GM21526 (cell line): Measurements from ENCODE around the gene TMEM179.
"Not testable (repeated sequence)": the region's sequence is repeated elsewhere in the genome, so short reads cannot be mapped to it uniquely, and the experiment has no call there.

Experiments used
- ATAC-seq: cut with Tn5 transposase; IDR thresholded peaks from one replicate; pipeline ENCODE4 v1.9.1; 2021; ENCODE audit warnings: moderate library complexity; ENCODE audit not compliant: unreplicated experiment, low FRiP score

TMEM179 gene

DNA sequence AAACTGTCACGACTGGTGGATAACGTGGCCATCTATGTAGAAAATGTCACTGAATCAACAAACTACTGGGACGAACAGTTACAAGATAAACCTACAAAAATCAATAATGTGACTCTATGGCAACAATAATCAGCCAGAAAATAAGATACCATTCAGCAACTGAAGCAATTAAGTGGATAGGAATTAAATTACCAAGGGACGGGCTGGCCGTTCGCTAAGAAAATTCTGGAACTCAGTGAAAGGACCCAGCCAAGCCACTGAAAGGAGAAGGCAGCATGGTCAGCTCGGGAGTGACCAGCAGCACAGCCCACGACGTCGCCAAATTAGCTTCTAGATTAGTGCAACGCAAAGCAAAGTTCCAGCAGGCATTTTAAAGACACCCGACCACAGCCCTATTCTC is 33.6 kb upstream of the TMEM179 start:
- no peak for ATAC-seq

- no peak for ATAC-seq
Measured at GRCh38 chr14:104637546-104638003, 33.0 kb upstream of the TMEM179 start.

DNA sequence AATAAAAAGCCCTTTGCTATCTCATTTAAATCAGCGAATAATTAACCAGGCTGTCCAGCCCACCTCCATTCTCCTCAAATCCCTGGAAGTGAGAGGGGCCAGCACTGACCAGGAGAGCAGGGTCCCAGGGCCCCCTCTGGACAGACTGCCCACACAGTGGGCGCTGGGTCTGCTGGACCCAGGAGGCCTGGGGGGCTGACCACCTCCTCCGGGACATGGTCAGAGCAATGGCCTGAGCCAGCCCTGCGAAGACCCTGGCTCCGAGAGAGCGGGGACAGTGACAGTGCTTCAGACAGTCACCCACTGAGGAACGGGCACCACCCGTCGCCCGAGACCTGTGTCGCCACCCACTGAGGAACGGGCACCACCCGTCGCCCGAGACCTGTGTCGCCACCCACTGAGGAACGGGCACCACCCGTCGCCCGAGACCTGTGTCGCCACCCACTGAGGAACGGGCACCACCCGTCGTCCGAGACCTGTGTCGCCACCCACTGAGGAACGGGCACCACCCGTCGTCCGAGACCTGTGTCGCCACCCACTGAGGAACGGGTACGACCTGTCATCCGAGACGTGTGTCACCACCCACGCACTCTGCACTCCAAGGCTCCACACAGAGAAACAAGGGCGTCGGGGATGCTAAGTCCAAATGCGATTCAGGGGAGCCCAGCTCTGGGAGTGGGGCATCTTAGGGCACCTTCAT is 32.4 kb upstream of the TMEM179 start:
- not testable (repeated sequence) for ATAC-seq

DNA sequence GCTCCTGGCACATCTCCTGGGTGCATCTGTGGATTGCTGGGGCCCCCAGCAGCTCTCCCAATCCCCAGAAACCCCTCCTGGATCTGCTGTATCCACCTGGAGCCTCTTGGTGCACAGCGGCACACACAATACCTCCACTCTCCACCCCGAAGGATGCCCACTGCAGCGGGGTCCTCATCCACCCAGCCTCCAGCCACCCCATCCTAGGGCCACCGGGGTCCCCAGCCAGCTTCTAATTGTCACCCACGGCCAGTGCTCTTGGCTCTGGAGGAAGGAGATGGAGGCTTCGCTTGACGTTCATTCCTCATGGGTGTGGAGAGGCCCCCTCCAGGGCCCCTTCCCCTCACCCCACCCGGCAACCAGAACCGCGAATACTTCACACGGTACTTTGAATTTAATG is 31.6 kb upstream of the TMEM179 start:
- ATAC-seq = no peak

- ATAC-seq = no peak
Measured at GRCh38 chr14:104635717-104636116, 31.1 kb upstream of the TMEM179 start.

DNA sequence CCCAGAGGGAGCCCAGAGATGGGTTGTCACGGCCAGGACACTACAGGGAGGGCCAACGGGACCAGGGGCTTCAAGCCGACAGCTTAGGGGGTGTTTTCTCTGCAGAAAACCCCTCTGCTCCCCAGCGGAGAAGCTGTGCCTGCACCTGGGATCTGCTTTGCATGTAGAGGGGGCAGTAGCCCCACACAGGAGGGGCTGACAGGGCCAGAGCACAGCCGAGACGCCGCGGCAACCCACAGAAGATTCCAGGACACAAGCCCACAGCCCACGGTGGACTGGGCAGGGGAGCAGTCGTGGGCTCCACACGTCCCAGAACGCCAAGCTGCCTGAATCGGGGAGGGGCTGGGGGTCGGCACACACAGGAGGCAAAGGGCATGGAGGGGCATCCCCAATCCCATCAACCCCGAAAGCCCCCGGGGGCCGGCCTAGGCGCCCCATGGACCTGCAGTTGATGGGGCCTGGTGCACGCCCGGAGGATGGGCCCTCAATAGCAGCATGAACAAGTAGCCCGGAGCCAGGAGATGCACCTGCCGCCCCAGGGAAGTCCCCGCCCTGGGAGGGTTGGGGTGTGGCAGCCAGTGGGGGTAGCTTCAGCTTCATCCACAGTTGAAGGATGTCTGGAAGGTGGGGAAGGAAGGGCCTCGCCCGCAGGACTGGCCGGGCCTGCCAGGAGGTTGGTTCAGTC is 30.5 kb upstream of the TMEM179 start:
- ATAC-seq = no peak

- no peak for ATAC-seq
Measured at GRCh38 chr14:104634138-104634760, 29.7 kb upstream of the TMEM179 start.

DNA sequence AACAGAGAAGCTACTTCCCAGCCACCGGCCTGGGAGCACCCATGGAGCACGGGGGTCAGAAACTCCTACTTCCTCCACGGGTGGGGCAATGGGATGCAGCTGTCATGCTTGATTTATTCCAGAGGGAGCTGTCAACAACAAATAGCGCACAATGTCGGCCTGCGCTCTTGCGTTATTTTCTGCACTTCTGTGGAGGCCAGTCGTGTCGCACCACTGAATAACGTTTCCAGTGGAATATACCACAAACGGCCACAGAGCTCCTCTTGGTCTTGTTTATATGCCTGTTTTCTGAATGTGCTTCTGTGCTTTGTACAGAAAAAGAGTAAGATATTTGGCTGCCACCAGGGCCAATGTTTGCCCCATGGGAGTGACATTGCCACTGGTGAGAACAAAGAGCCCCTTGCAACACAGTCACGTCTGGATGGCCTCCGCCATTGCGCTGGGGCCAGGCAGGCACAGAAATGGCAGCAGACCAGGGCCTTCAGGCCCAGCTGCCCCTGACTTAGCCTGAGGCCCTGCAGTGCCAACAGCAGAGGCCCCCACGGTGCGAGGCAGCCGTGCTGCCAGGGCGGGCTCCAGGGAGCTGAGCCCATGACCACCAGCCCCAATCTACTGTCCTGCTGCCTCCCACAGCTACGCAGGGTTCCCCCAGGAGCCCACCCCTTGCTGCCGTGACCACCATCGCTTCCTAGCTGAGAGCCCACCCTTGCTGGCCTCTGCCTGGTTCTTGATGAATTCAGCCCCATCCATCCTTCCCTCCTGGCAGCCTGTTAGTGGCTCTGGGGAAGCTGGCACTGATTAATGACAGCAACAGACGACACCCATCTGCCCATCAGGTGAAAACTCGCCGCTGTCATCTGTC is 28.9 kb upstream of the TMEM179 start:
- no peak for ATAC-seq

DNA sequence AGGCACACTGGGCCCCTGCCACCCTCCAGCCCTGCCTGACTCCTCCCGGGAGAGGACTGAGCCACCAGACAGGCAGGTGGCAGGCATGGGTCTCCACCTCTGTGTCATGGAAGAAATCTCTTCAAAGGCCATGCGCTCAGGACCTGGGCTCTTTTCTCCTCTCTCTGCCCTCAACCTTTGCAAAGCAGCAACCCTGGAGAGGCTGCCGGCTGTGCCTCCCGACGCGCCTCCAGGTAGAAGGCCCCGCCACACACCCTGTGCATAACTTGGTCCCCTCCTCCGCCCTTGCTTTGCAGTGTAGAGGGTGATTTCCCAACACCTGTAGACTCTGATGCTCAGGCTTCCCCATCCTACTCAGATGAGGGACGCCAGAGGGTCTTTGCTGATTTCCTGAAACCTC is 28.2 kb upstream of the TMEM179 start:
- ATAC-seq = no peak

DNA sequence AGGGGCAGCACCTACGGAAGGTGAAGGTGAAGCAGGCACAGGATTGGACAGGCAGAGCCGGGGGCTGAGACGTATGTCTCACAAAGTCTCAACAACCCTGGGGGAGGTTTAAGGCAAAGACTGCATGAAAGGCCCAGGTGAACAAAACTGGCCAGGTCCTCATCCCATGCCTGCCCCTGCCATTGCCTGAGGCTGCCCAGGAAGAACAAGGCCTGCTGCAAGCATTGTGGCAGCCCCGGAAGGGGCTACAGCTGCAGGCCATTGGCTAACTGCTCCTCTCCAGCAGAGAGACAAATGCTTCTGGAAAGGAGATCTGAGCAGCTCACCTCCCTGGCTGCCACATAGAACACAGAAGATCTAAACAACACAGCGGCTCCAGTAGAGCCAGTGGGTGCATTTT is 20.4 kb upstream of the TMEM179 start:
- ATAC-seq = no peak

DNA sequence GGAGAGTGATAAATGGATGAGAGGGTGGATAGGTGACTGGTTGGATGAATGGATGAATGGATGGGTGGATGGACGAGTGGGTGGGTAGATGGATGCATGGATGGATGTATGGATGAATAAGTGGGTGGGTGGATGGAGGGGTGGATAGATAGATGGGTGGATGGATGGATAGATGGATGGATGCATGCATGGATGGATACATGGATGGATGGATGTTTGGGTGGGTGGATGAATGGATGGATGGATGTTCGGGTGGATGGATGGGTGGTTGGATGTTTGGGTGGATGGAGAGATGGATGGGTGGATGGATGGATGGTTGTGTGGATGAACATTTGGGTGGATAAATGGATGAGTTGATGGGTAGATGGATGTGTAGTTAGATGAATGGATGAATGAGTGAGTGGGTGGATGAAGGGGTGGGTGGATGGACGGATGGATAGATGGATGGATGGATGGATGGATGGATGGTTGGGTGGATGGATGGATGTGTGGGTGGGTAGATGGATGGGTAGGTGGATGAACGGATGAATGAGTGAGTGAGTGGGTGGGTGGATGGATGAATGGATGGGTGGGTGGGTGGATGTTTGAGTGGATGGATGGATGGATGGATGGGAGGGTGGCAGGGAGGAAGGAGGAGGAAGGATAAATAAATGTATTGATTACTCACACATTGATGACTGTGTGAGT is 9.7 kb upstream of the TMEM179 start:
- no peak for ATAC-seq

DNA sequence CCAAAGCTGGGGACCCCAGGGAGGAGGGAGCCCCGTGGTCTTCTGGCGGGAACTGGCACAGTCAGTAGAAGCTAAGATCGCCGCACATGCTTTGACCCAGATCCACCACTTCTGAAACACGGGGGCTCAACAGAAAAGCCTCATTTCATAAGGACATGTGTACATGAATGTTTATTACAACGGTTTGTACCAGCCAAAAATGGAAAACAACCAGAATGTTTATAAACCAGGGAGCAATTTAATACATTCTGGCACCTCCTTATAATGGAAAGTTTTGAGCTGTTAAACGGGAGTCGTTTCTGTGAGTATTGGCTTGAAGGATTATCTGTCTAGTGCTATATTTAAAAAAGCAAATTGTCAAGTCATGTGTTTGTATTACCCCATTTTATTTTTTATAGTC is 7.3 kb upstream of the TMEM179 start:
- no peak for ATAC-seq

DNA sequence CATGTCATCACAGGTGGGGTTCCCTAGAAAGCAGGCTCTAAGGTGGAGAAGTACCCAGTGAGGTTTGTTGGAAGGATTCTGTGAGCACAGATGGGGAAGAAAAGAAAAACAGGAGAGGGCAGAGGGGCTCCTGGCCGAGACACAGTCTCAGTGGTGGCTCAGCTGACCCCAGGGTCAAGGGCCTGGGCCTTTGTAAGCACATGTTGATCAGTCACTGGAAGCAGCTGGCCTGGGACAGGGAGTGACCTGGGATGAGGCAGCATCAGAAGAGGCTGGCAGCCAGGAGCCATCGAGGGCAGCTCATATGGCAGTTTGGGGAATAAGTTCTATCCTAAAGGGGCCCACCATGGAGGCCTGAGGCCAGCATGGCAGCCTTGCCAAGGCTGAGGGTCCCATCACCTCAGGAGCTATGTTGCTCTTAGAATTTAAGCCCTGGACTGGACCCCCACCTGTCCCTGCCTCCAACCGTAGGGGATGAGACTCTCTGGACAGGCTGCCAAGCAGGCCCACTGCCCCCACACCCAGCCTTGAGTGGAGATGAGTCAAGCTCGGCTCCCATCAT is 6.3 kb upstream of the TMEM179 start:
- ATAC-seq = no peak

DNA sequence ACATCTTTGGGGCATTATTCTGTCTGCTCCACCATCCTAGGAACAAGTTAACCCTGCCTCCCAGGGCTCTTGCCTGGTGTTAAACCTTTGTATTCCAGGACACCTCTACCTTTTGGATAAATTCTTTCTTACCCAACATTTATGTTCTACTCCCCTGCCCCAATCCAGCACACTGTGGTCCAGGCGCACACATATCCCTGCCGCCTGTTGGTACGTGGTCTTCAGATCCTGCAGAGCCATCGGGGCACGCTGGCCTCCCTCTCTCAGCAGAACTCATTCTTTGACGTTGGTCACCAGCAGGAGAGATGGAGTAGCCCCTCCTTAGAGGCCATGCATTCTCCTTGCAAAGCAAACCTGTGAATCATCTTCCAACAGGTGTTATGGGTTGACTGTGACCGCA is 5.1 kb upstream of the TMEM179 start:
- no peak for ATAC-seq

- no peak for ATAC-seq
Measured at GRCh38 chr14:104603711-104604401, 716 bp downstream of the TMEM179 start.

DNA sequence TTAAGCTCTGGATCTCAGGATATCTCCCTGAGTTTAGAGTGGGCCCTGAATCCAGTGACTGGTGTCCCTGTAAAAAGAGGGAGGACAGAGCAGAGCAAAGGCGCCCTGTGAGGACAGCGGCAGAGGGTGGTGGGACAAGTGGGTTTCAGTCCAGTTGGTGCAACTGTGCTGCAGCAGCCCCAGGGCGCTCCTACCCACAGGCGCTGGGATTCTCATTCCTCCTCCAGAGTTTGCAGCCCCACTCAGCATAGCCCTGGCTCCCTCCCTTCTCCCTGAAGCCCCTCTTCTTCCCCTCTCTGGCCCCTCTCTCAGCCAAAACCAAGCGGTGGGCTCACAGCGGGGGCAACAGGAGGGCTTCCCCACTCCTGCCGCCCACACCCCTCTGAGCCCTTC is 1.6 kb downstream of the TMEM179 start:
- no peak for ATAC-seq

- no peak for ATAC-seq
Measured at GRCh38 chr14:104602315-104602932, 2.1 kb downstream of the TMEM179 start.

DNA sequence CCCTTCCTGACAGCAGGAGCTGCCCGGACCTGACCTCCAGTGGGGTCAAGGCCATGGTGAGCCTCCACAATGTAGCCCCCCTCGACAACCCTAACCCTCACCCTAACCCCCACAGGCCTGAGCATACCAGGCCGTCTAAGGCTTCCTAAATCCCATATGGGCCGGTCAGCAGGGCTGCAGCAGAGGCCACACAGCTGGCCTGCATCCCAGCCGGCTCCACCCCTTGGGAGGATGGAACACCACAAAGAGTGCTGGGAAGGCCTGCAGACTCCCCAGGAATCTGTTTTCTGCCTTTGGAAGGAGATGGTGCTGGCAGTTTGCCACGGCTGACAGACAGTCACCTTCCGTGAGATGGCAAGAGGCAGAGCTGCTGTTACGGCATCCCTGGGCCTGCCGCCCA is 2.8 kb downstream of the TMEM179 start:
- no peak for ATAC-seq

DNA sequence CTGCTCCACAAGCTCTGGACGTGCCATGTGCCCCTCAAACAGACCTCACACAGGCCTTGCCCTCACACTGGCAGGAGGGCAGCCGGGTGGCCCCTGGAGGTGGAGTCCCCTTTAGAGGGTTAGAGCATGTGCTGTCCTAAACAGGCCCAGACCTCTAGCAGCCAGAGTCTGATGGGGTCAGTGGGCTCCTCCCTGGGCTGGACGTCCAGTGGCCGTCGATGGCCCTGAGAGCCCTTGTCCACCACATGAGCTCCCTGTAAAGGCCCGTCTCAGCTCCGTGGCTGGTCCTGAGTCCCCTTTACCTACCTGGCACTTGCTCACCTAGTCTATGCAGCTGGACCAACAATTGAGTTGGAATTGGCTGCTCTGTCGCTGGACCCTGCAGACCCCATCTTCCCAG is 3.8 kb downstream of the TMEM179 start:
- no peak for ATAC-seq
